Measurements from ENCODE around the gene SV2C. TPM values are rescaled to one million over a fixed set of nuclear protein-coding genes. Genes with fewer than 3 reads are reported as not detected.

The SV2C gene
- total and polyA plus RNA-seq, 9 donors, result under 0.01 to 0.09 (median 0.03) TPM; not detected in 1

DNA sequence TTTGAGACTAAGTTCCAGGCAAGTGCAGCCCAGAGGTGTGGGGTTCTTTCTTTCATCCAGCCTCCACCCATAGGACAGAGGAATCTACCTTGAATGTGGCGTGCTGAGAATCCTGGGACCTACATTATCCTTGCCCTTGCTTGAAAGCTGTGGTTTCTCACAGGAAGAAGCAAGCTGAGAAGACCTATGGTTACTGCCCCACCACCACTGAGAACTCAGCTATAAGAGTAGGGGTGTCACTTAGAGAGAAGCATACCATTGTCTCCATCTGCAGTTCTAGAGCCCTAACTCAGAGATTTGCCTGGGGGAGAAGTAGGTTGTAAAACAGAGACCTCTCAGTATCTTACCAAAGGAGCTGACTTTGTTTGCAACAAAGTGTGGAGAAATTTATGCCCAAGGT lies 72.4 kb downstream of the SV2C start:
- H3K27me3 ChIP-seq (ENCODE audit: control insufficient read depth, insufficient read depth, low read length), result no peaks in the 10 kb centered on the region
- H3K4me1 ChIP-seq (ENCODE audit: control insufficient read depth, insufficient read depth, low read length), result no peaks in the 10 kb centered on the region
- H3K9me3 ChIP-seq (replicated peaks; ENCODE audit: control insufficient read depth, low read depth, low read length), result no peaks in the 10 kb centered on the region
- H3K4me3 ChIP-seq (ENCODE audit: low read length), result no peak overlapping the region
- no CpG with 5 or more reads among the region's 1 CpG for WGBS (ENCODE audit: insufficient coverage)
- H3K27ac ChIP-seq (ENCODE audit: low read length), result no peak overlapping the region
- no peak for DNase-seq
- no peaks in the 10 kb centered on the region for H3K36me3 ChIP-seq (ENCODE audit: control insufficient read depth, insufficient read depth, low read length)

DNA sequence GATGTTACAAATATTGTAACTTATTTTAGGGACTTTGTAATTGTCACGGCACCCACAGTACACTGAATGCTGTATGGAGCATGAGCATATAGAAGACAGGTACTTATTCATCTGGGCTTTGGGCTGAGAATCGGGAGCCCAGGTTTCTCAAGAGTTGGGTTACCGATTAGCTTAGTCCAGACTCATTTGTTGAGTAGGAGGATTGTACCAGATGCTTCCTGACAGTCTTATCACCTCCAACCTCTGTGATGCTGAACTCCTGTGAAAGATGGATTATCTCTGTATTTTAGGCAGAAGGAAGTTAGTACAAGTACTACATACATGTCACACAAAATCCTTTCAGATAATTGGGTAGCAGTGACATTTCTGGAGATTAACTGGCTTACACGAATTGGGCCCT lies 79.2 kb downstream of the SV2C start:
- no CpG with 5 or more reads among the region's 4 CpGs for WGBS (ENCODE audit: insufficient coverage)
- no peak overlapping the region for H3K4me3 ChIP-seq (ENCODE audit: low read length)
- H3K27me3 ChIP-seq (ENCODE audit: control insufficient read depth, insufficient read depth, low read length), result no peaks in the 10 kb centered on the region
- no peak overlapping the region for H3K27ac ChIP-seq (ENCODE audit: low read length)
- H3K4me1 ChIP-seq (ENCODE audit: control insufficient read depth, insufficient read depth, low read length), result no peaks in the 10 kb centered on the region
- H3K36me3 ChIP-seq (ENCODE audit: control insufficient read depth, insufficient read depth, low read length), result no peaks in the 10 kb centered on the region
- H3K9me3 ChIP-seq (replicated peaks; ENCODE audit: control insufficient read depth, low read depth, low read length), result no peaks in the 10 kb centered on the region
- DNase-seq, result no peak

DNA sequence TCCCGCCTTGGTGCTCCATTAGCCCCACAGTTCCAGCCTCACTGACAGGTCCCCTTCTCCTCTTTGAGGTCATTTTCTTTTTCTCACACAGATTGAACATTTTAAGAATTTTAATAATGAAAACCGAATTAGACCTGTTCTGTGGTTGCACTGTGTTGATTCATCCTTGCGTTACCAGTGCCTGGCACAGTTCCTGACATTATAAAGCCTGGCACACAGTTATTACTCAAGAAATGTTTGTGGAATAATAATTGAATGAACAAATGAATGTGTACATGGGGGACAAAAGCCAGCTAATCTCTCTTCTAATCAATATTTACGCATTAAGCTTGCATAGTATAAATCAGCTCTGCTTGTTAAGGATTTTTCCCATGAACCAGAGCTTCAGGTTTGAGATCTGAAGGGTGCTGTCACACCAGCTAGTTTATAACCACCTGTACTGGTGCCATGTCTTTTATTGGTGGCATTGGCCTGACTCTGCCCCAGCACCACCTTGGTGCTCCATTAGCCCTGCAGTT lies 80.0 kb downstream of the SV2C start:
- DNase-seq, result no peak
- no CpG with 5 or more reads among the region's 4 CpGs for WGBS (ENCODE audit: insufficient coverage)
- H3K36me3 ChIP-seq (ENCODE audit: control insufficient read depth, insufficient read depth, low read length), result no peaks in the 10 kb centered on the region
- no peak overlapping the region for H3K4me3 ChIP-seq (ENCODE audit: low read length)
- H3K27me3 ChIP-seq (ENCODE audit: control insufficient read depth, insufficient read depth, low read length), result no peaks in the 10 kb centered on the region
- H3K9me3 ChIP-seq (replicated peaks; ENCODE audit: control insufficient read depth, low read depth, low read length), result no peaks in the 10 kb centered on the region
- H3K4me1 ChIP-seq (ENCODE audit: control insufficient read depth, insufficient read depth, low read length), result no peaks in the 10 kb centered on the region
- H3K27ac ChIP-seq (ENCODE audit: low read length), result no peak overlapping the region

- DNase-seq, result no peak
- no peaks in the 10 kb centered on the region for H3K27me3 ChIP-seq (ENCODE audit: control insufficient read depth, insufficient read depth, low read length)
- H3K4me1 ChIP-seq (ENCODE audit: control insufficient read depth, insufficient read depth, low read length), result no peaks in the 10 kb centered on the region
- H3K36me3 ChIP-seq (ENCODE audit: control insufficient read depth, insufficient read depth, low read length), result no peaks in the 10 kb centered on the region
- H3K4me3 ChIP-seq (ENCODE audit: low read length), result no peak overlapping the region
- H3K27ac ChIP-seq (ENCODE audit: low read length), result no peak overlapping the region
- H3K9me3 ChIP-seq (replicated peaks; ENCODE audit: control insufficient read depth, low read depth, low read length), result no peaks in the 10 kb centered on the region
Observed at GRCh38 chr5:76165029-76165428, 81.8 kb downstream of the SV2C start.

GRCh38 chr5:76165711-76166374 lies 82.7 kb downstream of the SV2C start:
- H3K36me3 ChIP-seq (ENCODE audit: control insufficient read depth, insufficient read depth, low read length), result no peaks in the 10 kb centered on the region
- no CpG with 5 or more reads among the region's 2 CpGs for WGBS (ENCODE audit: insufficient coverage)
- no peak for DNase-seq
- no peaks in the 10 kb centered on the region for H3K27me3 ChIP-seq (ENCODE audit: control insufficient read depth, insufficient read depth, low read length)
- H3K4me3 ChIP-seq (ENCODE audit: low read length), result no peak overlapping the region
- H3K9me3 ChIP-seq (replicated peaks; ENCODE audit: control insufficient read depth, low read depth, low read length), result no peaks in the 10 kb centered on the region
- H3K4me1 ChIP-seq (ENCODE audit: control insufficient read depth, insufficient read depth, low read length), result no peaks in the 10 kb centered on the region
- H3K27ac ChIP-seq (ENCODE audit: low read length), result no peak overlapping the region

DNA sequence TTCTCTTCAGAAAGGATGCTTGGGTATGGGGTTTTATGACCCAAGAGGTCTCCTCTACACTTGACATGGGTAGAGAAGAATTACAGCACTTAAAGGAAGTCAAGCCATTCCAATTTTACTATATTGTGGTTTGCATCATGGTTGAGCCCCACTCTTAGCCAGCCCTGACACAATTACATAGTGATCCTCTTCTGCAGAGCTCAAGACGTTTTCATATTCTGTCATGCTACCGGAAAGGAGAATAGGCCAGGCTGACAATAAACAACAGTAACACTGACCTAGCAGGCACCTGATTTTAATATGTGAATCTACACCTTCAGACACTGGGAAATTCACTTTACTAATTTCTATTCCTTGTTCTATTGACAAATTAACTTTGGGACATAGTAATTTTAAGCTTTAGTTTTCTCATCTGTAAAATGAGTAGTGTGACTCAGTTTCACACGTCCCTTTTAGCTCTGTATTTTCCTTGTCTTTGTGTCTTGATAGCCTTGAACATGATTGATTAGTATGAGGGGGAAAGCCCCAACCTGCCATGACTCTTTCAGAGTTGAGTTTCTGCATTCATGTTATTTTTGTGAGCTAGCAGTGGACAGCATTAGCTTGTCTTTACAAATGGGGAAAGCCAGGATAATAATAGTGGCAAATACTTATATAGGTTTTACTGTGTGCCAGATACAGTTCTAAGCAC lies 83.8 kb downstream of the SV2C start:
- Histone ChIP-seq H3K4me3 (ENCODE audit: low read length) (no peak overlapping the region), H3K27me3 (ENCODE audit: control insufficient read depth, insufficient read depth, low read length) (no peaks in the 10 kb centered on the region), H3K27ac (ENCODE audit: low read length) (no peak overlapping the region), H3K4me1 (ENCODE audit: control insufficient read depth, insufficient read depth, low read length) (no peaks in the 10 kb centered on the region), H3K36me3 (ENCODE audit: control insufficient read depth, insufficient read depth, low read length) (no peaks in the 10 kb centered on the region), H3K9me3 (replicated peaks; ENCODE audit: control insufficient read depth, low read depth, low read length) (no peaks in the 10 kb centered on the region)
- DNase-seq, result no peak
- 70% methylated on average over 2 of the region's 3 CpGs for WGBS (ENCODE audit: insufficient coverage)

DNA sequence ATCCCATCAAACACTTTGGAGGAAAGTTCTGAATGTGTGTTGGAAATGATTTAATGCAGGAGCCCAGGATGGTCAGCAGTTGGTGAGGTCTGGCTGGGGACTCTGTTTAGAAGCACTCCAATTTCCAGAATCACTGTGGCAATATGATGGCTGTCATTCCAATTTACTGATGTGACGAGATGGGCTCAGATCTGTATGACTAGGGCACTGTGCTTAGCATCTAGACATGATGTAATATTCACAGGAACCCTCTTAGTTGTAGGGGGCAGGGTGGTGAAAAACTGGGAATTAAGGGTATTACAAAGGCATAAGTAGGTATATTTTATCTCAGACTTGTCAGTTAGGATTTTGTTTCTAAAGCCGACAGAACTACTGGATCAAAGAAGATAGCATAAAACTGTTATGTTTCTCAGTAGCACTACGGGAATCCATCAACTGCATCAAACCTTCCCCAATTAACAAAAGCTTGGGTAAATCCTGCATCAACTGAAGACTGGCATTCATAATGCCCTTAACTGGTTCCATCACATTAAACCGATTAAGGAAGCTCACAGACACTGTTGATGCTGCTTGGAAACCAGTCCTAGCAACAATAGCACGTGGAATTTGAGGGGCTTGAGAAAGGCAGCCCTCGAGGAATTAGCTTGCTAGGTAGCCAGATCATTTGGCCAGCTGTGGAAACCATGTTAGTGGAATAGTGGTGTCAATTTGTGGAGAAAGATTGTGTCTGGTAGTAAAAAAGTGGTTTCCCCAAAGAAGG lies 86.1 kb downstream of the SV2C start:
- no peaks in the 10 kb centered on the region for H3K27me3 ChIP-seq (ENCODE audit: control insufficient read depth, insufficient read depth, low read length)
- WGBS (ENCODE audit: insufficient coverage), result 40% methylated on average over 3 of the region's 6 CpGs
- H3K9me3 ChIP-seq (replicated peaks; ENCODE audit: control insufficient read depth, low read depth, low read length), result no peaks in the 10 kb centered on the region
- H3K27ac ChIP-seq (ENCODE audit: low read length), result no peak overlapping the region
- DNase-seq, result no peak
- H3K36me3 ChIP-seq (ENCODE audit: control insufficient read depth, insufficient read depth, low read length), result no peaks in the 10 kb centered on the region
- H3K4me3 ChIP-seq (ENCODE audit: low read length), result no peak overlapping the region
- H3K4me1 ChIP-seq (ENCODE audit: control insufficient read depth, insufficient read depth, low read length), result no peaks in the 10 kb centered on the region

- H3K36me3 ChIP-seq (ENCODE audit: control insufficient read depth, insufficient read depth, low read length), result no peaks in the 10 kb centered on the region
- no peak for DNase-seq
- no peak overlapping the region for H3K27ac ChIP-seq (ENCODE audit: low read length)
- WGBS (ENCODE audit: insufficient coverage), result 93% methylated on average over 13 of the region's 23 CpGs
- H3K9me3 ChIP-seq (replicated peaks; ENCODE audit: control insufficient read depth, low read depth, low read length), result no peaks in the 10 kb centered on the region
- no peaks in the 10 kb centered on the region for H3K4me1 ChIP-seq (ENCODE audit: control insufficient read depth, insufficient read depth, low read length)
- H3K4me3 ChIP-seq (ENCODE audit: low read length), result no peak overlapping the region
- H3K27me3 ChIP-seq (ENCODE audit: control insufficient read depth, insufficient read depth, low read length), result no peaks in the 10 kb centered on the region
Observed at GRCh38 chr5:76174101-76174500, 90.9 kb downstream of the SV2C start.

GRCh38 chr5:76175051-76175666 lies 92.0 kb downstream of the SV2C start:
- WGBS (ENCODE audit: insufficient coverage), result no CpG with 5 or more reads among the region's 6 CpGs
- H3K4me3 ChIP-seq (ENCODE audit: low read length), result no peak overlapping the region
- H3K4me1 ChIP-seq (ENCODE audit: control insufficient read depth, insufficient read depth, low read length), result no peaks in the 10 kb centered on the region
- no peaks in the 10 kb centered on the region for H3K9me3 ChIP-seq (replicated peaks; ENCODE audit: control insufficient read depth, low read depth, low read length)
- H3K36me3 ChIP-seq (ENCODE audit: control insufficient read depth, insufficient read depth, low read length), result no peaks in the 10 kb centered on the region
- H3K27me3 ChIP-seq (ENCODE audit: control insufficient read depth, insufficient read depth, low read length), result no peaks in the 10 kb centered on the region
- no peak overlapping the region for H3K27ac ChIP-seq (ENCODE audit: low read length)
- DNase-seq, result peak; percentile 41

DNA sequence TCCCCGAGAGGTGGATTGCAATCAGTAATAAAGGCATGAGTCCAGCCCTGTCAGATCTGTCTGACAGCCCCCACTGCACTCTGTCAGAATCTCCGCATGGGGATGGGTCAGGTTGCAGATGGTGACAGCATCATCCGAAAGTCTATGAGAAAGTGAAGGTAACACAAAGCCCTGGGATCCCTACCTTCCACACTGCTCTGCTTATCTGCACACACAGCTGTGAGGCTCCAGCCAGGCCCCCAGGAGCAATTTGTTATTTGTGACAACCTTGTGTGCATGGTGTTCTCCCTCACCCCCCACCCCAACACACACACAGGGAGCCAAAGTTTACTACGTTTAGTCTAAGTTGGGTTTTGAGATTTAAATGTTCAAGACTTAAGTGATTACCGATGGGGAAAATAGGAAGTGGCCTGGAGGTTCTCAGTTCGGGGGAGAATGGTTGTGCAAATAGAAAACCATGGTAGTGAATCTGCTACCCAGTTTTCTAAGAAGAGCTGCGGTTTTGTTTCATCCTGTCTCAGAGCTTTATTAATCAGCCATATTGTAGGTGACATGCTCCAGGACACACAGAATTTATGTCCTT lies 92.7 kb downstream of the SV2C start:
- no peak for DNase-seq
- no peaks in the 10 kb centered on the region for H3K4me1 ChIP-seq (ENCODE audit: control insufficient read depth, insufficient read depth, low read length)
- H3K27me3 ChIP-seq (ENCODE audit: control insufficient read depth, insufficient read depth, low read length), result no peaks in the 10 kb centered on the region
- no peaks in the 10 kb centered on the region for H3K9me3 ChIP-seq (replicated peaks; ENCODE audit: control insufficient read depth, low read depth, low read length)
- 70% methylated on average over 2 of the region's 7 CpGs for WGBS (ENCODE audit: insufficient coverage)
- no peaks in the 10 kb centered on the region for H3K36me3 ChIP-seq (ENCODE audit: control insufficient read depth, insufficient read depth, low read length)
- H3K27ac ChIP-seq (ENCODE audit: low read length), result no peak overlapping the region
- no peak overlapping the region for H3K4me3 ChIP-seq (ENCODE audit: low read length)
